ENCODE measurements around the gene CFAP300.

Gene CFAP300

GRCh38 chr11:102047305-102047924, at the start of gene CFAP300:
TSS of gene CFAP300 (plus strand) at chr11:102047437. CDS start at chr11:102047471, 34 bp downstream.
- ATAC-seq (peak; percentile 55), DNase-seq (peak; percentile 58)

- no peak for ATAC-seq
- DNase-seq: no peak
Observed at GRCh38 chr11:102001657-102002338, 45.4 kb upstream of the CFAP300 start.

GRCh38 chr11:102004220-102004619, 43.0 kb upstream of the CFAP300 start:
- ATAC-seq (no peak), DNase-seq (no peak)

- DNase-seq: no peak
- ATAC-seq: peak; percentile 23
Observed at GRCh38 chr11:102005306-102005705, 41.9 kb upstream of the CFAP300 start.

GRCh38 chr11:102006835-102007566, 40.2 kb upstream of the CFAP300 start:
- no peak for ATAC-seq
- DNase-seq: no peak

GRCh38 chr11:102007567-102008437, 39.4 kb upstream of the CFAP300 start:
- ATAC-seq (peak; percentile 55), DNase-seq (no peak)

- DNase-seq (no peak), ATAC-seq (no peak)
Observed at GRCh38 chr11:102010776-102011494, 36.3 kb upstream of the CFAP300 start.

GRCh38 chr11:102012946-102013345, 34.3 kb upstream of the CFAP300 start:
- DNase-seq (no peak), ATAC-seq (no peak)

- no peak for ATAC-seq
- no peak for DNase-seq
Observed at GRCh38 chr11:102014756-102015155, 32.5 kb upstream of the CFAP300 start.

- ATAC-seq (no peak), DNase-seq (no peak)
Observed at GRCh38 chr11:102017026-102017425, 30.2 kb upstream of the CFAP300 start.

GRCh38 chr11:102026217-102026616, 21.0 kb upstream of the CFAP300 start:
- DNase-seq (no peak), ATAC-seq (no peak)

- DNase-seq (no peak), ATAC-seq (no peak)
Observed at GRCh38 chr11:102026959-102027358, 20.3 kb upstream of the CFAP300 start.

- no peak for ATAC-seq
Observed at GRCh38 chr11:102036757-102037156, 10.5 kb upstream of the CFAP300 start.

GRCh38 chr11:102046841-102047240, 396 bp upstream of the CFAP300 start:
- no peak for ATAC-seq

More at GRCh38 chr11:102036757-102037156, 10.5 kb upstream of the CFAP300 start:
- no peak for DNase-seq

GRCh38 chr11:102050927-102051575, 3.8 kb downstream of the CFAP300 start:
- DNase-seq: no peak

More at GRCh38 chr11:102046841-102047240, 396 bp upstream of the CFAP300 start:
- DNase-seq: no peak

GRCh38 chr11:102061276-102061675, 14.0 kb downstream of the CFAP300 start:
- no peak for ATAC-seq
- DNase-seq: no peak

More at GRCh38 chr11:102050927-102051575, 3.8 kb downstream of the CFAP300 start:
- ATAC-seq: no peak

GRCh38 chr11:102062106-102062505, 14.9 kb downstream of the CFAP300 start:
- ATAC-seq (no peak), DNase-seq (no peak)

- no peak for DNase-seq
Observed at GRCh38 chr11:102064316-102064715, 17.1 kb downstream of the CFAP300 start.

GRCh38 chr11:102070766-102071165, 23.5 kb downstream of the CFAP300 start:
- ATAC-seq (no peak), DNase-seq (no peak)

More at GRCh38 chr11:102064316-102064715, 17.1 kb downstream of the CFAP300 start:
- no peak for ATAC-seq

All from stimulated activated naive CD8-positive, alpha-beta T cell treated with anti-CD3 and anti-CD28 coated beads, Interleukin-15, Interleukin-2, amounts not matched to agents 100 U/mL and 50 U/mL, for 24 hours (primary cell).